Measurements from ENCODE around the gene ENOX2. TPM values are rescaled to one million over a fixed set of nuclear protein-coding genes. Genes with fewer than 3 reads are reported as not detected.

ENOX2 gene
- polyA plus RNA-seq, 1 donor, result 19.4 TPM

DNA sequence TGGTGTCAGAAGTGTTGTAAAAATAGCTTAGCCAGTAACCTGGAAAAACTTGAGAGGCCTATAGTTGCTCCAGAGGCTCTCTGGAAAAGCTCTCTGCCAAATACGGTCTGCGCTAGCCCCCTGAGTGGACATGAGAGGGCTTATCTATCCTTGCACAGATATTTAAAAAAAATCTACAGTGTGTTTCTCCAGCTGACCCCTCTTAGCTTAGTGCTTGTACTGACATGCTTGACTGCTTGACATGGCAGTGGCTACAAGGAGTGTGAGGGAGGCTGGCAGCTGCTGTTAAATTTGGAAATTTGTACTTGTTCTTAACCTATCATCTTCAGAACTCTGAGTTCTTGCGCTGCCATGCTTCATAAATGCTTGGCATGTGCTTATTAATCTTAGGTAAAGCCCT is 272.0 kb downstream of the ENOX2 start:
- no peak for DNase-seq

DNA sequence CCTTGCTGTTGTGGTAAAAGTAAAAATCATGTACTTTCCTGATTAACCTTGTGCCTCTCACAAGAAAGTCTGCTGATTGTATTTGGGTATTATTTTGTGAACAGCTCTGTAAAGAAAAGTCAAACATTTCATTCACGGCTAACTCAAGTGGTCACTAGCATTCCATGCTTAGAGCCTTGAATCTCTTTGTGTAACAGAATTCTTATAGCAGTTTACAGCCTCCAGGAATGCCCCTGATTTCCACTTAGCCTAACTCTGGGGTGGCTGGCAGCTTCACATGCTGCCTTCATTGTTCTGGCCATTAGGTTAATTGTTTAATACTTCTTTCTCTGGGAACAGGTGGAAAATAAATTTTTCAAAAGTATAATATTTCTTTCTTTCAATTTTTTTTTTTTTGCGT is 274.5 kb downstream of the ENOX2 start:
- DNase-seq, result no peak

DNA sequence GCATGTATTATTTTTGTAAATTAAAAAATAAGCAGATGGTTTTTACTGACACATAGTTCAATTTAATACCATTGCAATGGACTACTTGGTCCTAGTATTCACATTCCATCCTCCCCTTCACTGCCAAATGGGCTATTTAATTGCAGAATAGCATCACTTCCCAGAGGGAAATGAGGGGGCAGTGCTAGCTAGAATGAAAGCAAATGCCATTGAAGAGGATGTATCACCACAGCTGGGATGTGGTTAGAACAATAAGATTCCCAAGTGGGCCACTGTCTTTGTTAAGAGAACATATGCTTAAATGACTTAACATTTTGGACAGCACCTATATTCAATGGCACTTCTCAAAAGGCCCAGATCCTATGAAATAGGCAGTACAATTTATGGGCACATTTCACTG is 276.5 kb downstream of the ENOX2 start:
- no peak for DNase-seq

DNA sequence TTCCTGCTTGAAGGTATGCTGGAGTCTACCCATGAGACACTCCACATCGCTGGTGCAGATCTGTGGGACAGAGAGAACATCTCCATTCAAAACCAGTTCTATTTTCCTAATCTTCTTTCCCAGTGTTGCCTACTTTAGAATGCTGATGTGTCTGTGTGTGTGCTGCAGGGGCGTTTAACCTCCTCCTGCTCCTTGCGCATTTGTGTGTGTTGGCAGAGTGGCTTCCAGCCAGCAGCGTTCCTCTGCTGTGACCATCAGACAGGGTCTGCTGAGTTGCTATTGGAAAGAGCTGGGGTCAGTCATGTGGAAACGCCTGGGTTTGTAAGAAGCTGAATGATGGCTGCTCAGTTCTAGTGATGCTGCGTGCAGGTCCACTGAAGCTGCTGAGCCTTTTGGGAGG is 277.6 kb downstream of the ENOX2 start:
- no peak for DNase-seq

DNA sequence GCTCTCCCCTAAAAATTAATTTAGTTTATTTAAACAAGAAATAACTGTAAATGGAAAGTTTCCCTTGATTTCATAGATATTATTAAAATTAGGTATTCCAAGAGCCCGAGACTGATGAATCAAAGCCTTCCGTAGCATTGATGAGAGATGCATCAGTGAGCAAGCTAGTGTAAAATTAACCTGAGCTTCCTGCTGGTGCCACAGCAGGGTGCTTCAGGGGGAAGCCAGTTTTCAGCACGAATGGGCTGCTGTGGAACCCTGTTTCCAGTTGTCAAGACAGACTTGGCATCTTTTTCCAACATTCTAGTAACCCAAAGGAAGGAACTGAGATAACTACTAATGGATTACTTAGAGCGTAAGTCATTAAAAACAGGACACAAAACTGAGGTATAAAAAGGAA is 279.5 kb downstream of the ENOX2 start:
- no peak for DNase-seq

DNA sequence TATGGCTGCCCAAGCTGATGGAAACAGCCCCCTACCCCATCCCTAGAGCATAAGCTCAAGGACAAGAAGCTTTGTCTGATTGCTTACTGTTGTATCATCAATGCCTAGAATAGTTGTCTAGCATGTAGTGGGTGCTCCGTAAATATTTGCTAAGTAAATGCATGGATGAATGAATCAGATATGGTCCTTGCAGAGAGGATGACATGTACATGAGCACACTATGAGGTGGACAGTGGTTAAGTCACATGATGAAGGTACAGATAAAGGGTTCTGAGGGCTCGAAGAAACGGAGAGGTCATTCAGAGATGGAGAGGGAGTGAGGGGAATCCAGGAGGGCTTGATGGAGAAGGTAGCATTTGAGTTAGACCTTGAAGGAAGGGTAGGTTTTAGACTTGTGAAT is 287.1 kb downstream of the ENOX2 start:
- no peak for DNase-seq

DNA sequence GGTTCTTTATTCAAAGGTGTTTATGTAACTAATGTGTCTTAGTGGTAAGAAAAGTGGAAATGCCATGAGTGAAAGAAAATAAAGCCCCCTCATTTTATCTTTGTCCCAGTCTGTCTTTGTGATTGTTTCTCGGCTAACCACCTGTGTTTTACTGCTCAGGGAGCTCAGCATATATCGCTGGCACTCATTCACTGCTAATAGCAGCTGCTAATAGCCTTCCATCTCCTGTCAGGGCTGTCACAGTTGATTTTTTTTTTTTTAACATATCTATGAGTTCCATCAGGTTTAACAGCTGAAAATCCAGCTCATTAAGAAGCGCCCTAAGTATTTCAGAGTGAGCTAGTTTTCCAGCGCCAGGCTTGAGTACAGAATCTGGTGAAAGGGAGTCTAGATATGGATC is 295.6 kb downstream of the ENOX2 start:
- no peak for DNase-seq

DNA sequence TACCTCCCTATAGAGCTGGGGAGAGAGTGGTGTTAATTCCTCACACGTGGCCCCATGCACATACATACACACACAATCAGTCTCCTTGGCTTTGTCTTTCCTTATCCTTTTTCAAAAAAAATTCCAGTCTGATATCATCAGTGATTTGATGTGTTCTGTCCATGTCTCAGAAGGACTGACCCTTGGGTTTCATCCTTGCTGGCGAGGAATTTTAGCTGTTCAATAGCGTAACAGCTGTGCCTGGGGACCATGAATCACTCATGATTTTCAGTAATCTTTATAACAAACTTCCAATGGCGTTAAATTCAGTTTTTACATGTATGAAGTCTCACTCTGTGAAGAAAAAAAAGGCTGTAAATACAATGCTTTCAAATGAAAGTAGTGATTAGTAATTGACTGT is 296.6 kb downstream of the ENOX2 start:
- DNase-seq, result no peak

DNA sequence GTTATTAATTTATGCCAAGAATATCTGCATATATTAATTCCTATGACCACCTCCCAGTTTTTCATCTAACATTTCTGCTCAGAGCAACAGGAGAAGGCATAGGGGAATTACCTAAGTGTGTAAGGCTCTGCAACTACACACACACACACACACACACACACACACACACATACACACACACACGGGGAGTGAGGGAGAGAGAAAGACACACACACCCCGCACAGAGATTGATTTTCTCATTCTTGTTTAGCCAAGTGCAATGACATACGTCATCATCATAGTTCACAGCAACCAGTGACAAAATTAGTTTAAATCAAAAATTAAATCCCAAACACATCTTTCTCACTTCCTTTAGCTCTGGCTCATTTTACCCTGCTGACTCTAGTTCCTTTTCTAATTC is 298.1 kb downstream of the ENOX2 start:
- DNase-seq, result no peak

DNA sequence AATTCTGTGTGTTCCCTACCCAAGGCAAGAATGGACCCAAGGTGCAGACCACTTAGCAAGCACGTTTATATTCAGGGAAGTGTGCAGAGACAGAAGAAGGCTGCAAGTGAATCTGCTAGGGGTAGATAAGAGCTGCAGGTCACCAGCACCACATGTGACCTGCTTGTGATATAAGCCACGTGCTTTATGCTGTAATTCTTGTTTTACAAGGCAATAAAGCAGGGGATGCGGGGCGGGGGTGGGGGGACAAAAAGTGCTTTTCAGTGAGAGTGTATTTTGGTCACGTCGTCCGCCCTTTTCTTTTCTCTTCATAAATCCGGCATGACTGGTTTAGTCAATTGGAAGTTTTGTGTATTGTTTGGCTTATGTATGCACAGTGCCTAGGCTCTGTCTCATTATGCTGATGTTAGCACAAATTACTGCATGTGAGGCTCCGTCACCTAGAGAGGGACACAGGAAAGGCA is 308.5 kb downstream of the ENOX2 start:
- DNase-seq, result no peak

DNA sequence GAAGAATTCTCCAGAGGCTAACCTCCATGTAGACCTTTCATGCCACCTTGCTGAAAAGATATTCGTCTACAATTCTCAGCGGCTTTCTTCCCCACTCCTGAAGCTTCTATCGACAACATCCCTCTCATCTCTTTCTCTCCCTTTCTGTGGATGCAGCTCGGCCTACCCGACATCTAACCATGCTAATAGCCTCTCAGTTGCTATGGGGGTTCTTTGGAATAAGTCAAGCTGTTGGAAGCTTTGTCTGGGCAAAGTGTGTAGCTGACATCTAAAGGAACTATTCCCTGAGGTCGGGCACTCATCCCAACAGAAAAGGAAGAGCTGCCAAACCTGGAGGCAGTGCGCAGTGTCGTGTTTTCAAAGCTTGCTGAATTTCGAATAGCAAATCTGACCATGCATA is 309.1 kb downstream of the ENOX2 start:
- DNase-seq, result no peak

DNA sequence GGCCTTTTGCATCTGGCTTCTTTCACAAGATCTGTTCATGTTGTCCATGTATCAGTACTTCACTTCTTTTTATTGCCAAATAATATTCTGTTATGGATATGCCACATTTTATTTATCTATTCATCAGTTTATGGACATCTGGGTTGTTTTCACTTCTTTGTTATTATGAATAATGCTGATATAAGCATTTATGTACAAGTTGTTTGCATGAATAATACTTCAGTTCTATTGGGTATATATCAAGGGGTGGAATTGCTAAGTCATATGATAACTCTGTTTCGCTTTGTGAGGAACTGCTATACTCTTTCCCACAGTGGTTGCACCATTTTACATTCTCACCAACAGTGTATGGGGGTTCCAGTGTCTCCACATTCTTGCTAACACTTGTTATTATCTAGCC is 310.8 kb downstream of the ENOX2 start:
- no peak for DNase-seq

DNA sequence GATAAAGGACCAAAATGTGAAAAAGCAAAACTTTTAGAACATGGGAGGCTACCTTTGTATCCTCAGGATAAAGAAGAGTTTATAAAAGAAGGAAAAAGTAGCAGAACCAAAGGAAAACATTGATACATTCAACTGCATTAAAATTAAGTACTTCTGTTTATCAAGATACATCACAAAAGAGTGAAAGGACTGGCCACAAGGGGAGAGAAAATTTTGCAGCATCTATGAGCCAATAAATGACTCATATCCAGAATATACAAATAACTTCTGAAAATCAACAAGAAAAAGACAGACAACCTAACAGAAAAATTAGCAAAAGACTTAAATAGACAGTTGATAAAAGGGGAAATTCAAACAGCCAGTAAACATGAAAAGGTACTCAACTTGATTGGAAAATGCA is 324.1 kb downstream of the ENOX2 start:
- DNase-seq, result no peak

DNA sequence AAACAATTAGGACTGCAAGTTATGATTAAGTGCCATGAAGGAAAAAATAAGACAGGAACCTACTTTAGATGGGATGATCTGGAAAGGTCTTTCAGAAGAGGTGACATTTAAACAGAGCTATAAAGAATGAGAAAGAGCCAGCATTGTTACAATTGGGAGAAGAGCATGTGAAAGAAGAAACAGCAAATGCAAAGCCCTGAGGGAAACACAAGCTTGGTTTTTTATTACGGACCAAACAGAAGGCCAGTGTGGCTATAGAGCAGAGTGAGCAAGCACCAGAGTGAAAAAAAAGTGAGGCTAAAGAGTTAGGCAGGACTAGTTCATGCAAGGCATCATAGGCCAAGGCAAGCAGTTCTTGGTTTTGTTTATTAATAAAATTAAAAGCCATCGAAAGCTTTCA is 325.6 kb downstream of the ENOX2 start:
- no peak for DNase-seq

DNA sequence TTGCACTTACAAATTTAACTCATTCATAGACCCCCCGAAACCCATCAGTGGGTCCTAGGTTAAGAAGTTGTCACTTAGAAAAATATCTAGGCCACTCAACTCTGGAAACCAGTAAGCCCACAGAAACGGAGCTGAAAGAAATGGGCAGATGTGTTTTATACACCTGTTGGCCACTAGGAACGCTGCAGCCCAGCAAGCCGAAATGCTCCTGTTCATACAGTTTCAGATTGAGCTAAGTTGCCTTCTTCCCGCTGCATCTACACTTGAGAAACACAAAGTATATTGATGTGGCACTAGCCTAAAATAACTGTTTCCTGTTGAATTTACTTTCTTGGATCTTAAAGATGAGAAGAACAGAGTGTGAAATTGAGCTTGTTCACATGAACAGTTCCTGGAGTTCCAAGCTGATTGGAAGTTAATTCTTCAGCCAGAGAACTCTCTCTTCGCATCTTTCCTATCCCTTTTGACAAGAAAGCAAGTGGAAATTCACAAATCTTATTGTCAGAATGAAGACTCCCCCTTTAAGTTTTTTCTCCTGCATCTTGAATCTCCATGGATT is 327.1 kb downstream of the ENOX2 start:
- peak; percentile 6 for DNase-seq

Other genes with a start within 250 kb of the ENOX2 start
- 0.15 TPM for gene ARHGAP36, start 155.1 kb upstream of the ENOX2 start, polyA plus RNA-seq (ENCODE audit: insufficient read length)